CD4-positive, alpha-beta T cell (primary cell): Measurements from ENCODE around the gene TCF12. TPM values are rescaled to one million over a fixed set of nuclear protein-coding genes. Genes with fewer than 3 reads are reported as not detected.
"Not testable (repeated sequence)": the region's sequence is repeated elsewhere in the genome, so short reads cannot be mapped to it uniquely, and the experiment has no call there.

Experiments
- ATAC-seq: fragments of 200-7000 bp; cut with Tn5 transposase; one replicate; pipeline ENCODE4 v1.10.0; 2022; ENCODE audit warnings: mild to moderate bottlenecking; ENCODE audit not compliant: poor library complexity
- CTCF ChIA-PET: fragments of 350-600 bp; sonication (Branson Sonifier 250); formaldehyde crosslinking; loops from one replicate; lab custom pipeline; 2021; ENCODE audit warnings: antibody characterized with exemption, inconsistent platforms; lab: Charles Lee
- POLR2A ChIA-PET: fragments of 350-600 bp; sonication (Branson Sonifier 250); formaldehyde crosslinking; loops from one replicate; lab custom pipeline; 2021; ENCODE audit warnings: antibody characterized with exemption, inconsistent platforms; lab: Charles Lee
- DNase-seq, 14 experiments: peaks; one replicate each; pipeline ENCODE4 v3.0.0-alpha.2; 2013 to 2020; ENCODE audit warnings: mixed read lengths in 2 of 14
- H3K27ac ChIP-seq, 2 donors: one replicate each; pipeline versions ENCODE4 v1.5.1 to v1.7.0; 2013; ENCODE audit warnings: low read length in 2 of 2, low read depth in 1 of 2, mild to moderate bottlenecking in 1 of 2
- H3K27me3 ChIP-seq, 2 experiments: 1 replicate in 1 of 2; 2 replicates in 1 of 2; pipeline versions ENCODE4 v1.6.1 to v1.7.0; 2013; ENCODE audit warnings: low read length in 2 of 2, control low read depth in 1 of 2, mild to moderate bottlenecking in 1 of 2, moderate library complexity in 1 of 2; ENCODE audit not compliant: insufficient read depth in 2 of 2, control insufficient read depth in 1 of 2
- H3K36me3 ChIP-seq: one replicate; pipeline ENCODE4 v1.6.1; 2013; ENCODE audit warnings: low read length, control low read depth; ENCODE audit not compliant: insufficient read depth
- H3K4me1 ChIP-seq: one replicate; pipeline ENCODE4 v1.6.1; 2013; ENCODE audit warnings: low read length, control low read depth; ENCODE audit not compliant: insufficient read depth
- H3K4me3 ChIP-seq: one replicate; pipeline ENCODE4 v1.5.1; 2013; ENCODE audit warnings: mild to moderate bottlenecking, low read length, moderate library complexity
- H3K9me3 ChIP-seq, 2 experiments: 1 replicate in 1 of 2; 2 replicates in 1 of 2; pipeline versions ENCODE4 v1.6.1 to v1.7.0; 2013; ENCODE audit warnings: low read length in 2 of 2, mild to moderate bottlenecking in 2 of 2, control low read depth in 1 of 2, moderate library complexity in 1 of 2; ENCODE audit not compliant: control insufficient read depth in 1 of 2, insufficient read depth in 1 of 2
- H3K27ac Mint-ChIP-seq: one replicate; pipeline ENCODE4 v1.8.0; 2020; ENCODE audit warnings: mixed read lengths
- H3K27me3 Mint-ChIP-seq: one replicate; pipeline ENCODE4 v1.8.0; 2021; ENCODE audit warnings: mixed read lengths
- H3K36me3 Mint-ChIP-seq: one replicate; pipeline ENCODE4 v1.8.0; 2021; ENCODE audit warnings: low read depth, mixed read lengths
- H3K4me1 Mint-ChIP-seq: one replicate; pipeline ENCODE4 v1.8.0; 2021; ENCODE audit warnings: low read depth, mixed read lengths
- H3K4me3 Mint-ChIP-seq: one replicate; pipeline ENCODE4 v1.8.0; 2020; ENCODE audit warnings: mild to moderate bottlenecking, mixed read lengths
- H3K9me3 Mint-ChIP-seq: one replicate; pipeline ENCODE4 v1.8.0; 2020; ENCODE audit warnings: mixed read lengths
- CTCF ChIP-seq: fragments of 200-600 bp; IDR thresholded peaks from one replicate; pipeline ENCODE4 v1.8.0; 2022; ENCODE audit warnings: antibody characterized with exemption, mild to moderate bottlenecking
- intact Hi-C, 2 experiments: fragments of 100-400 bp; cut with DNase I in 1 of 2; cut with micrococcal nuclease in 1 of 2; formaldehyde crosslinking; loops; one replicate each; pipeline versions ENCODE4 v1.15.1 to v1.9.0; 2023 to 2025; cut with DNase I, micrococcal nuclease
- total RNA-seq, 174 experiments: library from RNA in 2 of 174; stranded (reverse) in 2 of 174; gene quantifications; one replicate each; pipeline ENCODE4 v1.2.3 and lab custom pipeline; 2021 to 2026

The TCF12 gene
- total RNA-seq, 2 experiments from 2014 or later = 54.0 TPM

GRCh38 chr15:57160823-57161560 lies 242.5 kb downstream of the TCF12 start:
- H3K36me3 ChIP-seq = no peaks in the 10 kb centered on the region
- no peak for DNase-seq
- TF ChIP-seq CTCF = no peak
- ChIA-PET CTCF (no interaction called here), POLR2A (no interaction called here)
- Mint-ChIP-seq H3K4me3 (no peak overlapping the region), H3K4me1 (no peaks in the 10 kb centered on the region), H3K27ac (no peak overlapping the region), H3K9me3 (no peaks in the 10 kb centered on the region), H3K36me3 (peaks cover 16% of the 10 kb centered on the region), H3K27me3 (no peaks in the 10 kb centered on the region)
- no peaks in the 10 kb centered on the region for H3K27me3 ChIP-seq
- H3K4me3 ChIP-seq = no peak overlapping the region
- H3K4me1 ChIP-seq = no peaks in the 10 kb centered on the region
- intact Hi-C loops = no loop called here
- H3K27ac ChIP-seq = no peak overlapping the region
- no peak for ATAC-seq
- no peaks in the 10 kb centered on the region for H3K9me3 ChIP-seq

GRCh38 chr15:57164251-57164650 lies 245.8 kb downstream of the TCF12 start:
- H3K27ac ChIP-seq, H3K27me3 ChIP-seq, intact Hi-C loops, H3K36me3 ChIP-seq, H3K4me3 ChIP-seq, H3K27ac Mint-ChIP-seq, H3K4me1 ChIP-seq, H3K27me3 Mint-ChIP-seq, POLR2A ChIA-PET, CTCF ChIA-PET, H3K9me3 Mint-ChIP-seq, ATAC-seq, H3K9me3 ChIP-seq, H3K4me3 Mint-ChIP-seq, H3K4me1 Mint-ChIP-seq: not testable (repeated sequence)
- H3K36me3 Mint-ChIP-seq = peaks cover 37% of the 10 kb centered on the region
- DNase-seq = peak in 1 of 14 experiments; percentile 8

- H3K9me3 Mint-ChIP-seq = no peaks in the 10 kb centered on the region
- no peak overlapping the region for H3K27ac Mint-ChIP-seq
- ATAC-seq = no peak
- no peaks in the 10 kb centered on the region for H3K27me3 Mint-ChIP-seq
- TF ChIP-seq CTCF = no peak
- no peak overlapping the region for H3K4me3 Mint-ChIP-seq
- no peaks in the 10 kb centered on the region for H3K9me3 ChIP-seq
- no peak for DNase-seq
- peaks cover 5% of the 10 kb centered on the region for H3K36me3 ChIP-seq
- CTCF ChIA-PET = no interaction called here
- intact Hi-C loops = no loop called here
- H3K27ac ChIP-seq = no peak overlapping the region
- H3K4me1 Mint-ChIP-seq = no peaks in the 10 kb centered on the region
- no peaks in the 10 kb centered on the region for H3K4me1 ChIP-seq
- peaks cover 33% of the 10 kb centered on the region for H3K36me3 Mint-ChIP-seq
- H3K27me3 ChIP-seq = no peaks in the 10 kb centered on the region
- POLR2A ChIA-PET = no interaction called here
- no peak overlapping the region for H3K4me3 ChIP-seq
These were observed 247.5 kb downstream of the TCF12 start for GRCh38 chr15:57165992-57166391.
